Adrenal gland (tissue), 12 donors: ENCODE results near the gene RIC8B. TPM values are rescaled to one million over a fixed set of nuclear protein-coding genes. Genes with fewer than 3 reads are reported as not detected.

ENCODE experiments used
- DNase-seq, 7 donors: peaks; one replicate each; pipeline ENCODE4 v3.0.0-alpha.2; 2019 to 2020
- H3K27ac ChIP-seq, 5 donors: fragments of 200-600 bp; sonication (generic) in 4 of 5; 1 replicate in 3 of 5; 2 replicates in 2 of 5; pipeline versions ENCODE4 v1.5.1 to v1.8.0; 2016 to 2020; ENCODE audit warnings: mild to moderate bottlenecking in 1 of 5
- H3K27me3 ChIP-seq: fragments of 200-600 bp; 2 replicates; pipeline ENCODE4 v1.8.0; 2021
- H3K36me3 ChIP-seq, 2 donors: fragments of 200-600 bp; replicated peaks in 1 of 2; 1 replicate in 1 of 2; 2 replicates in 1 of 2; pipeline versions ENCODE4 v1.5.1 to v1.8.0; 2018 to 2022
- H3K4me1 ChIP-seq, 2 donors: fragments of 200-600 bp; replicated peaks in 1 of 2; 1 replicate in 1 of 2; 2 replicates in 1 of 2; pipeline versions ENCODE4 v1.5.1 to v1.8.0; 2018 to 2021
- H3K4me3 ChIP-seq, 4 donors: fragments of 200-600 bp; sonication (generic) in 3 of 4; one replicate each; pipeline ENCODE4 v1.5.1; 2016 to 2018
- H3K9me3 ChIP-seq, 3 donors: fragments of 200-600 bp; sonication (generic) in 1 of 3; replicated peaks in 1 of 3; 1 replicate in 2 of 3; 2 replicates in 1 of 3; pipeline versions ENCODE4 v1.5.1 to v1.8.0; 2016 to 2021
- CTCF ChIP-seq, 6 experiments: fragments of 450-650 bp in 4 of 6; fragments of 200-600 bp in 2 of 6; sonication (generic) in 1 of 6; IDR thresholded peaks; 1 replicate in 5 of 6; 2 replicates in 1 of 6; pipeline versions ENCODE4 v1.5.1 to v1.8.0; 2016 to 2021; ENCODE audit warnings: antibody characterized with exemption in 6 of 6, mild to moderate bottlenecking in 2 of 6, moderate library complexity in 1 of 6
- POLR2A ChIP-seq, 2 donors: fragments of 450-650 bp; IDR thresholded peaks; one replicate each; pipeline ENCODE4 v1.6.1; 2017; ENCODE audit warnings: antibody characterized with exemption in 2 of 2, mild to moderate bottlenecking in 2 of 2, moderate library complexity in 1 of 2
- WGBS, 4 donors: extraction: QIAGEN DNeasy Blood & Tissue Kit in 2 of 4; methylation state at CpG; one replicate each; pipeline versions ENCODE4 v1.1.5 to v1.1.7; 2013 to 2017; 5-methylcytosine and 5-hydroxymethylcytosine counted together
- intact Hi-C, 2 donors: fragments of 100-400 bp; cut with DNase I; formaldehyde crosslinking; loops; one replicate each; pipeline versions ENCODE4 v1.14.1 to v1.15.0; 2022 to 2023
- polyA plus RNA-seq, 3 donors: library from polyadenylated mRNA; stranded (reverse); fragments of 200-250 nt in 2 of 3; fragments of 350-450 nt in 1 of 3; fragmentation: Illumina TruSeq in 1 of 3; extraction: RNeasy Lipid Tissue Mini Kit (QIAGEN cat#74804) in 1 of 3; gene quantifications; one replicate each; pipeline ENCODE4 v1.2.3, GENCODE V29; 2013 to 2014
- total RNA-seq, 9 donors: library from RNA; depleted of rRNA in 4 of 9; stranded (reverse); fragments of >200 nt in 4 of 9; fragments of 120-200 nt in 1 of 9; fragmentation: NEBNext Ultra II Directional in 1 of 9; extraction: Animal tissue kit (Norgen Biotek cat#: 25700) in 1 of 9; gene quantifications; one replicate each; pipeline versions ENCODE4 v1.1.0 to v1.2.4, GENCODE V29; 2013 to 2023
- donor health status: healthy with polysubstance abuse.
- donor health status: Bipolar disorder and iron deficiency.
- donor health status: DM: yes; HTN: yes; CAD: no.
- donor health status: DM: no; HTN: no; CAD: no.
- donor health status: DM: no; HTN: no; CAD: no.
- donor health status: DM: yes; HTN: yes; CAD: no.

Gene RIC8B
- total and polyA plus RNA-seq, 12 donors, result 5.1 to 29.3 (median 14.5) TPM

DNA sequence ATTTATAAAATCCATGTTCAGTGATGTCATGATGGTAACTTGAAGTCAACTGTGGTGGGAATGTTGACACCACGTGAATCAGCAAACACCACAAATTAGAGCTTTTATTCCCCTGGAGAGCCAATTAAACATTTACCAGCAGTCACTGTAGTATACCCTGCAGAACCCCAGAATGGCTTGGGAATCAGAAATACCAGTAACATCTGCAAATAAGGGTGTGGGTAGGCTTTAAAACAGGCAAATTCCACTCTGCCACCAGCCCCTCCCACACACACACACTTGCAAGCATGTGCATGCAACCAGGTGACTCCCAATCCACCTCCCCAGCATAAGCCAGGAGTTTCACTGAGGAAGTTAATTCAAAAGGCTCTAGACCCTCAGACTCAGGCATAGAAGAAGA is 117.6 kb downstream of the RIC8B start:
- no peak overlapping the region for H3K27ac ChIP-seq
- peaks cover 0 to 6% of the 10 kb centered on the region in 2 donors for H3K36me3 ChIP-seq
- H3K27me3 ChIP-seq, result no peaks in the 10 kb centered on the region
- 73 to 80% (median 78%) methylated on average over 1 of the region's 1 CpG for WGBS, 4 donors
- no peaks in the 10 kb centered on the region for H3K4me1 ChIP-seq
- no peaks in the 10 kb centered on the region for H3K9me3 ChIP-seq
- no peak overlapping the region for H3K4me3 ChIP-seq
- TF ChIP-seq POLR2A (IDR thresholded peaks at IDR 0.05), result no peak
- TF ChIP-seq CTCF (IDR thresholded peaks at IDR 0.05), result no peak
- DNase-seq, result no peak
- intact Hi-C loops, result no loop called here

DNA sequence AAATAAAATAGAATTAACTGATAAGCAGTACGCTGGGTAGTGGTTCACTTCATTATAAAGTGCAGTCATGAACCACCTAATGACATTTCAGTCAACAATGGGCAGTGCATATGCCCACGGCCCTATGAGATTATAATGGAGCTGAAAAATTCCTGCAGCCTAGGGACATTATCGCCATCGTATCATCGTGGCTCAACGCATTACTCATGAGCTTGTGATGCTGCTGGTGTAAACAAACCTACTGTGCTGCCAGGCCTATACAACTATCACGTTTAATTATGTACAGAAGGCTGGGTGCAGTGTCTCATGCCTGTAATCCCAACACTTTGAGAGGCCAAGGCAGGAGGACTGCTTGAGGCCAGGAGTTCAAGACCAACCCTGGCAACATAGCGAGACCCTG is 119.0 kb downstream of the RIC8B start:
- no peaks in the 10 kb centered on the region for H3K27me3 ChIP-seq

DNA sequence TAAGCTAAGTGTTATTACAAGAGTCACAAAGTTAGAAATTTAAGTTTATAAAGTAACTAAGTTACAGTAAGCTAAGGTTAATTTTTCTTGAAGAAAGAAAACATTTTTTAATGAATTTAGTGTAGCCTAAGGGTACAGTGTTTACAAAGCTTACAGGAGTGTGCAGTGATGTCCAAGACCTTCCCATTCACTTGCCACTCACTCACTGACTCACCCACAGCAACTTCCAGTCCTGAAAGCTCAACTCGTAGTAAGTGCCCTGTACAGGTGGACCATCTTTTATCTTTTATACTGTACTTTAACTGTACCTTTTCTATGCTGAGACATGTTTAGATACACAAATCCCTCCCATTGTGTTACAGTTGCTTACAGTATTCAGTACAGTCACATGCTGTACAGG is 120.3 kb downstream of the RIC8B start:
- 58 to 83% (median 79%) methylated on average over 1 of the region's 1 CpG for WGBS, 4 donors
- Histone ChIP-seq H3K9me3 (no peaks in the 10 kb centered on the region), H3K27ac (no peak overlapping the region), H3K4me1 (no peaks in the 10 kb centered on the region), H3K27me3 (no peaks in the 10 kb centered on the region), H3K36me3 (no peaks in the 10 kb centered on the region), H3K4me3 (no peak overlapping the region)
- TF ChIP-seq POLR2A (IDR thresholded peaks at IDR 0.05) (no peak), CTCF (IDR thresholded peaks at IDR 0.05) (no peak)
- no peak for DNase-seq
- intact Hi-C loops, result no loop called here

More for the DNA sequence above, 119.0 kb downstream of the RIC8B start:
- DNase-seq, result no peak
- no peaks in the 10 kb centered on the region for H3K36me3 ChIP-seq
- H3K4me3 ChIP-seq, result no peak overlapping the region
- no peak overlapping the region for H3K27ac ChIP-seq
- WGBS, 4 donors, result 76 to 94% (median 87%) methylated on average over 8 of the region's 8 CpGs
- no peaks in the 10 kb centered on the region for H3K4me1 ChIP-seq
- TF ChIP-seq CTCF (IDR thresholded peaks at IDR 0.05) (no peak), POLR2A (IDR thresholded peaks at IDR 0.05) (no peak)
- H3K9me3 ChIP-seq, result no peaks in the 10 kb centered on the region
- intact Hi-C loops, result no loop called here

- H3K4me3 ChIP-seq, result no peak overlapping the region
- no peaks in the 10 kb centered on the region for H3K9me3 ChIP-seq
- no peak for TF ChIP-seq POLR2A (IDR thresholded peaks at IDR 0.05)
- no peak for TF ChIP-seq CTCF (IDR thresholded peaks at IDR 0.05)
- no peaks in the 10 kb centered on the region for H3K27me3 ChIP-seq
- intact Hi-C loops, result no loop called here
- DNase-seq, result no peak
- no peaks in the 10 kb centered on the region for H3K4me1 ChIP-seq
- H3K27ac ChIP-seq, result no peak overlapping the region
- H3K36me3 ChIP-seq, result no peaks in the 10 kb centered on the region
Measured at GRCh38 chr12:106896603-106897002, 122.1 kb downstream of the RIC8B start.
